UCSD-AML1 (cell line): ENCODE measurements around the gene SUGCT.
"Not testable (repeated sequence)": the region's sequence is repeated elsewhere in the genome, so short reads cannot be mapped to it uniquely, and the experiment has no call there.

Source experiments
- DNase-seq: peaks from one replicate; lab custom pipeline; 2025; ENCODE audit not compliant: unreplicated experiment; lab: John Stamatoyannopoulos, UW

Gene SUGCT

GRCh38 chr7:40647719-40648118 is 512.9 kb downstream of the SUGCT start:
- no peak for DNase-seq

- no peak for DNase-seq
Measured at GRCh38 chr7:40649247-40649646, 514.4 kb downstream of the SUGCT start.

DNA sequence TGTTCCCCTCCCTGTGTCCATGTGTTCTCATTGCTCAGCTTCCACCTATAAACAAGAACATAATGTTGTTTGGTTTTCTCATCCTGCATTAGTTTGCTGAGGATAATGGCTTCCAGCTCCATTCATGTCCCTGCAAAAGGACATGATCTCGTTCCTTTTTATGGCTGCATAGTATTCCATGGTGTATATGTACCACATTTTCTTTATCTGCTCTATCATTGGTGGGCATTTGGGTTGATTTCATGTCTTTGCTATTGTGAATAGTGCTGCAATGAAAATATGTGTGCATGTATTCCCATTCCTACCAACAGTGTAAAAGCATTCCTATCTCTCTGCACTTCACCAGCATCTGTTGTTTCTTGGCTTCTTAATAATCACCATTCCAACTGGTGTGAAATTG is 516.1 kb downstream of the SUGCT start:
- not testable (repeated sequence) for DNase-seq

DNA sequence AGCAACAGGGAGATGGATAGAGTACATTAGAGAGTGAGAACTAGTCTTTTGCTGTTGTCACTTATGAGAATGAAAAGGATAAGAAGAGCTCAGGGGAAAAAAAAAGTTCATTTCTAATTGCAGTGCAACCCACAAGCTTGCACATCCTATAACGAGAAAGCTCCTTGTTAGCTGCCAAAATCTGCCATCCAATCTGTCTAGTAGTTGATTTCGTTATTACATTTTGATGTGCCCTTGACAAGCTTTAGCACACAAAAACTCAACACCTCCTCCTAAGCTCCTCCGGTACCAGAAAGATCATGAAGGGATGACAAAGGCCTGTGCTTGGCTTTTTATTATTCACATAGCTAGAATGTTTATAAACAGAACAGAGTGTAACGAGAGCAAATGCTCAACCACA is 519.4 kb downstream of the SUGCT start:
- DNase-seq, result no peak

- no peak for DNase-seq
Measured at GRCh38 chr7:40655426-40655825, 520.6 kb downstream of the SUGCT start.

DNA sequence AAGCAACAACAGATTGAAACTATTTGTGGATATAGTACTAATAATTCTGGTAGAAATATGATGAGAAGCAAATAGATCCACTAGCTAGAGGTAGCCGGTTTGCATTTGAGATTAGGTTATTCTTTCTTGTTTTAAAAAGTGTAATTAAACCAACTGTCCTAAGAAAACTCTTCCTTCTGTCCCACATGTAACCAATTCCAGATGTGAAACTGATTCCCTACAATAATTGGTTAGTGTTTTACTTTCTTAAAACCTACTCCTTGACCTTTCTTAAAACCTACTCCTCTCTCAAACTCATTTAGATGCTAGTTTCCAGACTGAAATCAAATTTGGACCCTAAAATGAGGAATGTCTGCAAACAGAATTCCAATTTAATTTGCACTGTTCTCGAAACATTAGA is 521.5 kb downstream of the SUGCT start:
- DNase-seq, result no peak

DNA sequence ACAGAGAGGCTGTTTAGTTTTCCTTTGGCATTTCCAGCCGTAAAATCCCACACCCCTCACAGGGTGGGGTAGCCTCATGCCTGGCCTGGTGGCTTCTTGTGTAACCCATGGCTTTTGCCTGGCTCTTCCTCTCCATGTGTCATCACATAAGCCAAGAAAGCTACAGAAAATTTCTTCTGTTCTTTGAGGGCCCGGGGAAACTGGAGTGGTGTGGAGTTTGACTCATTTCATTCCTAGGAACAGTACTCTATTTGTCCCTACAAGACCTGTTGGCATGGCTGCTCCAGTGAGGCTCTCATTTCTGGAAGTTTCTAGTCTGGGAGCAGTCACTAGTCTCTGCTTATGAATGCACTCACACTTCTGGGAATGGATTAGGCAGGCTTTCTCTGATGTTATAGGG is 523.9 kb downstream of the SUGCT start:
- DNase-seq, result no peak

GRCh38 chr7:40659231-40659630 is 524.4 kb downstream of the SUGCT start:
- DNase-seq, result no peak

GRCh38 chr7:40673285-40673684 is 538.5 kb downstream of the SUGCT start:
- no peak for DNase-seq

DNA sequence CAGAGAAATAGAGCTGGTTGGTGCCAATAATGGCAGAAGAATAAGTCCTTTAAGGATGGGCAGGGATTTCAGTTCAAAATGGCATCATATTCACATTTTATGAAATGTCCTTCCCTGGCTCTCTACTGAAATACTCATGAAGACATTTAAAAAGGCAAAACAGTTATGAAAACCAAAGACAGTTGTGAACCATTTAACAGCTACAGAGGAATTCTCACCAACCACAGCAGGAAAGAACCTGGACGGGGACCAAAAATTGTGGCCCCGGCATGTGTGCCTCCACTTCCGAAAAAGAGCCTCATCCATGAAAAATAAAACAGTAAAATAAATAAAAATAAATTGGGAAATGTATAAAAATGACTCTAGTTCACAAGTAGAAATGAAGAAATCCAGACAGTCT is 539.5 kb downstream of the SUGCT start:
- DNase-seq, result no peak

GRCh38 chr7:40675741-40676140 is 540.9 kb downstream of the SUGCT start:
- DNase-seq, result no peak

- no peak for DNase-seq
Measured at GRCh38 chr7:40676221-40676620, 541.4 kb downstream of the SUGCT start.

DNA sequence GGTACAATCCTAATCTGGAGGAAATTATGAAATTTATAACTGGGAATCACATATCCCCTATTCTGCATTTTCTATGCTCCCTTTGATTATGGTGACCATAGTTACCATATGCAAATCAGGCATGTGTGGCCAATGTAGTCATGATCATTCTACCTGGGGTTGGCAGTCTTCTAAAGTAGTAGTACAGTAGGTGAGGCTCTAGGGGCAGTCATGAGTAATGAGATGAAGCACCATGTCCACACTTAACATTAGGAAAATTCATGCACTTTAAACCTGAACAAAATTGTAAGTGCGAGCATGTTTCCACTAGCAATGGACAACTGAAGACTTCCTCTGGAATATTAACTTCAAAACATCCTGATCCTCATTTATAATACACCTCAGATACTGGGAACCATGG is 545.9 kb downstream of the SUGCT start:
- DNase-seq, result no peak

- DNase-seq, result no peak
Measured at GRCh38 chr7:40682696-40683095, 547.9 kb downstream of the SUGCT start.

DNA sequence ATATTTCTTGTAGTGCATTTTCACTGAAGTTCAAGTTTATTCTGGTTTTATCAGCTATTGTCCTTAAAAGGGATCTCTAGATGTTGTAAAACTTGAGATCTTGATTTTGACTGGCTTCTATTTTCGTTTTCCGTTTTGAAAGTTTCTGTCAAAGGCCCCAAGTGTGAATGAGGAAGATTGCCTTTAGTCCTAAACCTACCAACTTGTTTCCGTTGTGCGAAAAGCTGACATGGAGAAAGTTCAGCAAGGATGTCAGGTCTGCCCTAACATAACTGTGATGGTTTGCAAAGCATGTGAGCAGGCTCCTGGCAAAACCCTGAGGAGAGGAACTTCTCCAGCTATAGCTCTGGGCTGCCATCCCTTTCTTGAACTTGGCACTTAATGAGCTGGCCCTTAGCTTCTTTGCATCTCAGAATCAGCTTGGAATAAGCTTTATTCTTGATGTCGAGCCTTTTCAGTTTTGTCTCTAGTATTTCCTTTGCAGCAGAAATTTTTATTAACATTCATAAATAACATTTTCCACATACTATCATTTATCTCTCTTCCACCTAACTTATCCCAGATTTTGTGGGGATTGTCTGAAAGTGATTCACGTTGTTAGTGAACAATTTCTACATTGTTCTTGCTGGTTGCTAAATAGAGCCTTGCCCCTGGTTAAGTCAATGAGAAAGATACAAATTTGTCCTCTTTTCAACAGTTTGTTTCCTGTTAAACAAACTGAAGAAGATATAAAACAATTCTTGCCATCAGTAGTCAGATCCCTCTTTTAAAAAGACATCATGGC is 559.4 kb downstream of the SUGCT start:
- no peak for DNase-seq

GRCh38 chr7:40694991-40695390 is 560.2 kb downstream of the SUGCT start:
- DNase-seq, result no peak

- DNase-seq, result no peak
Measured at GRCh38 chr7:40697653-40698052, 562.8 kb downstream of the SUGCT start.

DNA sequence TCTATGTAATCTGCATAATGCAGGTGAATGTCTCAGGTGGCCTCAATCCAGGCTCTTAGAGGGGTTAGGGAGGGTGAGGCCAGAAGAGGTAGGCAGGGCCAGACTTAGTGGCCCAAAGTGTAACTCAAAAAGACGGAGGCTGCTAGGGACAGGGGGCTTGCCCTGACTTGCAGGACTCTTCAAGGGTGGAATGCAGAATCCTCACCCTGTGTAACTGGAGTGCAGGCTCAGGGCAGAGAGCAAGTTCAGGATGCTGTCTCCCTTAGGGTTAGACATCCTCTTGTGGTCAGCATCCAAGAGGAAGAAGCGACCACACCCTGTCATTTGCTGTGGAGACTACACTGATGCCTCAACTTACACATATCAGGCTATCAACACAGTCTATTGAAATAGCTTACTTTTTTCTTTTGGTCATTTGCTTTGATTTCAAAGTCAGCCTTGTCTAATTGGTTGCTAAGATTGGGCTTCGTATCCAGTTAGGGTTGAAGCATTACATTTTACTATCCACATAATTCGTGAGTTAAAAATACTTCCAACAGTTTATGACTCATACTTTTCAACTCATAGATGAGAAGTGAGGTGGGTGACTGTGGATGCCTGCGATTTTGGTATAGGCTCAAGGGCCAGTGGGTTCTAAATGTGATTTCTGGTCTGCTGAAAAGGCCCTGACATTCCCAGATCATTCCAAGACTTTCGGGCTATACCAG is 563.6 kb downstream of the SUGCT start:
- DNase-seq, result no peak

DNA sequence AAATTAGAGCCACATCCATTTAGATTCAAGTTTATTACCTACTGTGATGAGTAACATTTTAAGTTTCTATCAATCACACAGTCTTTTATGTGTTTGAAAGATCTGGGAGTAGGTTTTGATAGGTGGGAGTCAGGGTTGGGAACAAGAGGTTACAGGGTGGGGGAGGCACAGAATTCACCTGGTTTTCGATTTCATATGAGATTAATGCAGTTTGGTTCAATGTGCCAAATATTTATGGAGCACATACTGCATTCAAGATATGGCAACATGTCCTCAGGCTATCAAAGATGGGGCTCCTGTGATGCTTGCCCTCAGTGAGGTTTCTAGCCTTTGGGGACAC is 564.1 kb downstream of the SUGCT start:
- DNase-seq, result no peak

- DNase-seq, result no peak
Measured at GRCh38 chr7:40700653-40701421, 566.0 kb downstream of the SUGCT start.

DNA sequence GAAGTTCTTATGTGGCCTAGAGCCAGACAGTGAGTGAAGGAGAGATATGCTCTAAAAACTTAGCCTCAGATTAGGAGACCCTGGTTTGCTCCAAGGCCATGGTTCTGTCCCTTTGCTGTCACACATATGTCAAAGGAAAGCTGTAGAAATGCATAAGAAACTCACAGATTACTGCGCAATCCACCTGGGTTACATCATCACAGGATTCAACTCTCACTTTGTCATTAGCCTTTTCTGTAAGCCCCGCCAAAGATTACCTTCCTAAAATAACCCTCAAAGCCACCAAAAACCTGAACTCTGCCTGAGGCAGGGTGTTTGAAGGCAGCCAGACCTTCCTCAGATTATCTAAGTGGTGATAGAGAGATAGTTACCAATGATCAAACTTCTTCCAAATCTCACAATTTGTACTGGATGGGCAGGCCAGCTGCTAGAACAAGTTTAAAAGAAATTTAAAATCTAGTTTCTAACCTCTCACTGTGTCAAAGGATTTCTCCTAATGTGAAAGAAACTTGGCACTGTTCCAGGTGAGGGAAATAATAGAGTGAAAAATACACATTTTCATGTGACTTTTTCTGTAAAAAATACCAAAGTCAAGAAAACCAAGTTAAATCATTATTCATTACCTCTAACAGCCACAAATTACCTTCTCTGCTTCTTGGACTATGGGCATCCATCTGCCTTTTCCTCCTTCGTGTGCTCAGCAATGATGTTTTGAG is 567.2 kb downstream of the SUGCT start:
- no peak for DNase-seq
